ENCODE results near the gene NSD1.

DNA sequence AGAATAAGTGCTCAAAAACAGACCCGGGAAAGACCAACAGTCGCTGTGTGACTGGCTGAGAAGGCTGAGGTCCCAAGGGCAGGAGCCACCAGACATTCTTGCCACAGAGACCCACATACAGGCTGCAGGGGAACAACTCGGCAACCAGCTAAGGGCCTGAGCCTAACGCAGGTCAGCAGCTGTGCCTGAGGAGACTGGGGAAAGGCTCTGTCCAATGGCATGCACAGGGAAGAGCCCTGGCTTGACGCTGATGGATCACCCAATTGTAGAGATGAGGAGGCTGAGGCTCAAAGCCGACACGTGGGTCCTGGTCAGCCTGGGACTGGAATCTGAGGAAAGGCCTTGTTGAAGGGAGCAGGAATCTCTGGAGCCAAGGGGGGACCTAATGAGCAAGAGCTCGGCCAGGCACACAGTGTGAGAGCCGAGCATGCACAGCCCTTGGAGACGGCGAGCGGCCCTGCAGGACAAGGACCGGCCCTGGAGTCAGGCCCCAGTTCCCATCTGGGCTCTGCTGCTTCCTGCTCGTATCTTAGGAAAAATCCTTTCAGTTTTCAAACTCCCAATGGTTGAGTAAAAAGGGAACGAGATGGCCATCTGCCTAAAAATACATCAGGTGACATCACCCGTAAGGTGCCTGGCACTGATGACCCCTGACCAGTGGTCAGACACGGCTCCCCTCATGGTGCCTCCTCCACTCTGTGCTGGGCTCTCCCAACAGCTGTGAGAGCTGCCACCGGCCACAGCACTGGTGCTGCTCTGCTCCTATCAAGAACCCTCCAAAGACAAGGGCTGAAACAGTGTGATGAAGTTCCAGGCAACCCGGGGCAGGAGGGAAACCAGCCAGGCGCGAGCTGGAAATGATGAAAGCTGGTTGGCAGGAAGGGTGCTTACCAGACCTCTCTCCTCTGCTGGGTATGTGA is 201.5 kb downstream of the NSD1 start:
- TF ChIP-seq, protein P1, sequence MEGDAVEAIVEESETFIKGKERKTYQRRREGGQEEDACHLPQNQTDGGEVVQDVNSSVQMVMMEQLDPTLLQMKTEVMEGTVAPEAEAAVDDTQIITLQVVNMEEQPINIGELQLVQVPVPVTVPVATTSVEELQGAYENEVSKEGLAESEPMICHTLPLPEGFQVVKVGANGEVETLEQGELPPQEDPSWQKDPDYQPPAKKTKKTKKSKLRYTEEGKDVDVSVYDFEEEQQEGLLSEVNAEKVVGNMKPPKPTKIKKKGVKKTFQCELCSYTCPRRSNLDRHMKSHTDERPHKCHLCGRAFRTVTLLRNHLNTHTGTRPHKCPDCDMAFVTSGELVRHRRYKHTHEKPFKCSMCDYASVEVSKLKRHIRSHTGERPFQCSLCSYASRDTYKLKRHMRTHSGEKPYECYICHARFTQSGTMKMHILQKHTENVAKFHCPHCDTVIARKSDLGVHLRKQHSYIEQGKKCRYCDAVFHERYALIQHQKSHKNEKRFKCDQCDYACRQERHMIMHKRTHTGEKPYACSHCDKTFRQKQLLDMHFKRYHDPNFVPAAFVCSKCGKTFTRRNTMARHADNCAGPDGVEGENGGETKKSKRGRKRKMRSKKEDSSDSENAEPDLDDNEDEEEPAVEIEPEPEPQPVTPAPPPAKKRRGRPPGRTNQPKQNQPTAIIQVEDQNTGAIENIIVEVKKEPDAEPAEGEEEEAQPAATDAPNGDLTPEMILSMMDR (IDR thresholded peaks at IDR 0.05; ENCODE audit: control extremely low read depth in 1 of 3, insufficient read depth in 1 of 3, low read depth in 1 of 3, low read length in 3 of 3): no peak
- TF ChIP-seq ZNF274 (IDR thresholded peaks at IDR 0.05; ENCODE audit: borderline replicate concordance, extremely low read depth, low read length) (no peak), CREB1 (IDR thresholded peaks at IDR 0.05) (no peak), KDM5A (IDR thresholded peaks at IDR 0.05; ENCODE audit: low read length) (no peak), EZH2 (IDR thresholded peaks at IDR 0.05; ENCODE audit: low read depth, low read length, severe bottlenecking) (no peak), SIX5 (IDR thresholded peaks at IDR 0.05; ENCODE audit: low read depth, low read length) (no peak), TBP (IDR thresholded peaks at IDR 0.05; ENCODE audit: low read depth, low read length) (no peak), HDAC6 (IDR thresholded peaks at IDR 0.05; ENCODE audit: low read depth, low read length) (no peak), GABPA (IDR thresholded peaks at IDR 0.05; ENCODE audit: borderline replicate concordance, insufficient read depth, low read length) (no peak), RAD21 (IDR thresholded peaks at IDR 0.05 in 1 of 2, conservative IDR thresholded peaks at IDR 0.05 in 1 of 2; ENCODE audit: low read depth in 2 of 2, low read length in 2 of 2) (no peak), POLR2A (IDR thresholded peaks at IDR 0.05; ENCODE audit: control extremely low read depth in 1 of 2, low read depth in 2 of 2, low read length in 2 of 2) (no peak), POLR2AphosphoS5 (IDR thresholded peaks at IDR 0.05; ENCODE audit: low read depth, low read length) (no peak), YY1 (IDR thresholded peaks at IDR 0.05; ENCODE audit: low read depth, low read length) (no peak)
